Measurements from ENCODE around the gene PPP1R12C.

- no peak for TF ChIP-seq CTCF (IDR thresholded peaks at IDR 0.05)
- TF ChIP-seq EZH2 (IDR thresholded peaks at IDR 0.05), result no peak
Measured at GRCh38 chr19:55042344-55042678, 75.1 kb downstream of the PPP1R12C start.

Data from neural progenitor cell (in vitro differentiated cells).